Activated B cell treated with CpG ODN at 0.5 μM for 24 hours (primary cell): ENCODE results near the gene MAML2. TPM values are rescaled to one million over a fixed set of nuclear protein-coding genes. Genes with fewer than 3 reads are reported as not detected.

ENCODE experiments used
- ATAC-seq: fragments of 200-7000 bp; cut with Tn5 transposase; one replicate; pipeline ENCODE4 v1.10.0; 2021; ENCODE audit warnings: low read depth, mild to moderate bottlenecking, moderate library complexity
- CTCF ChIA-PET: fragments of 350-600 bp; sonication (Branson Sonifier 250); formaldehyde crosslinking; loops from one replicate; lab custom pipeline; 2021; ENCODE audit warnings: antibody characterized with exemption; lab: Charles Lee
- POLR2A ChIA-PET: fragments of 350-600 bp; sonication (Branson Sonifier 250); formaldehyde crosslinking; loops from one replicate; lab custom pipeline; 2021; ENCODE audit warnings: antibody characterized with exemption; lab: Charles Lee
- DNase-seq: peaks from one replicate; pipeline ENCODE4 v3.0.0; 2022
- H3K27ac Mint-ChIP-seq: one replicate; pipeline ENCODE4 v1.8.0; 2020; ENCODE audit warnings: mixed read lengths
- H3K27me3 Mint-ChIP-seq: one replicate; pipeline ENCODE4 v1.8.0; 2021; ENCODE audit warnings: mixed read lengths
- H3K36me3 Mint-ChIP-seq: one replicate; pipeline ENCODE4 v1.8.0; 2021; ENCODE audit warnings: low read depth, mixed read lengths
- H3K4me1 Mint-ChIP-seq: one replicate; pipeline ENCODE4 v1.8.0; 2021; ENCODE audit warnings: mixed read lengths
- H3K4me3 Mint-ChIP-seq: one replicate; pipeline ENCODE4 v1.8.0; 2020; ENCODE audit warnings: mild to moderate bottlenecking, mixed read lengths
- H3K9me3 Mint-ChIP-seq: one replicate; pipeline ENCODE4 v1.8.0; 2020; ENCODE audit warnings: mixed read lengths
- CTCF ChIP-seq: fragments of 200-600 bp; IDR thresholded peaks from one replicate; pipeline ENCODE4 v1.8.0; 2022; ENCODE audit warnings: antibody characterized with exemption, mild to moderate bottlenecking
- intact Hi-C: fragments of 100-400 bp; cut with micrococcal nuclease; formaldehyde crosslinking; loops from one replicate; pipeline ENCODE4 v1.15.1; 2024
- total RNA-seq: library from RNA; stranded (reverse); gene quantifications from 2 replicates; pipeline ENCODE4 v1.2.3, GENCODE V29; 2022

The MAML2 gene
- total RNA-seq, 1 donor from 2014 or later = 24.8 TPM

DNA sequence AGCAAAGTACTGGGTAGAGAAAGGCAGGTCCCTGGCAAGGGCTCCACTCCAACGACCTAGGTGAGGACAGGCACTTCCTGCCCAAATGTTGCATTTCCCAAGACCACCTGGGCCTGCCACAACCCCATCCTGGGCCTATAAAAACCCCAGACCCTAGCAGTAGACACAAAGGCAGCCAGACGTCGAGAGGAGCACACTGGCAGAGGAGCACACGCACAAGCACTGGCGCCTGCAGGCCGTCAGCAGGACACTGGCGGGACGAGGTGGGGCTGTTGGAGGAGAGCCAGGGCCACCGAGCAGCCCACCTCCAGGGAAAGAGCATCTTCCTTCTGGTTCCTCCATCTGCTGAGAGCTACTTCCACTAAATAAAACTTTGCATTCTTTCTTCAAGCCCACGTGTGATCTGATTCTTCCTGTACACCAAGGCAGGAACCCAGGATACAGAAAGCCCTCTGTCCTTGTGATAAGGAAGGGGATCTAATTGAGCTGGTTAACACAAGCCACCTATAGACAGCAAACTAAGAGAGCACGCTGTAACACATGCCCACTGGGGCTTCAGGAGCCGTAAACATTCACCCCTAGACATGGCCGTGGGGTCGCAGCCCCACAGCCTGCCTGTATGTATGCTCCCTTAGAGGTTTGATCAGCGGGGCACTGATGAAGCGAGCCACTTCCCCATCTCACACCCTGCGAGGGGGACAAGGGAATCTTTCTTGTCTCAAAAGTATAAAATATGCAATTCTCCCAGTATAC lies 329.4 kb downstream of the MAML2 start:
- ATAC-seq = no peak
- ChIA-PET POLR2A (interaction anchor here (1.6 kb wide), 1 partner anchor 376 kb away, joined by 4 read pairs; the partner anchor contains the start of genes CCDC82 and JRKL), CTCF (interaction anchor here (0.6 to 3.1 kb wide), 6 partner anchors 41 to 380 kb away, joined by 3 to 21 read pairs (median 6); partner anchors contain the start of gene MAML2)
- intact Hi-C loops = loop anchor here (2.0 to 5.0 kb wide), 2 partner anchors 15 to 39 kb away; no protein-coding TSS in a partner anchor
- Mint-ChIP-seq H3K4me3 (no peak overlapping the region), H3K27me3 (no peaks in the 10 kb centered on the region), H3K9me3 (no peaks in the 10 kb centered on the region), H3K27ac (peak overlapping the region; percentile 85), H3K36me3 (no peaks in the 10 kb centered on the region), H3K4me1 (peaks cover 44% of the 10 kb centered on the region)
- DNase-seq = no peak
- TF ChIP-seq CTCF = no peak

- H3K4me3 Mint-ChIP-seq = peak overlapping the region; percentile 46
- peaks cover 44% of the 10 kb centered on the region for H3K4me1 Mint-ChIP-seq
- H3K36me3 Mint-ChIP-seq = no peaks in the 10 kb centered on the region
- TF ChIP-seq CTCF = no peak
- ATAC-seq (peak; percentile 91), DNase-seq (peak; percentile 21)
- POLR2A ChIA-PET = interaction anchor here (0.6 to 1.6 kb wide), 3 partner anchors 44 to 378 kb away, joined by 3 to 9 read pairs (median 4); partner anchors contain the start of genes CCDC82 and JRKL
- no peaks in the 10 kb centered on the region for H3K27me3 Mint-ChIP-seq
- CTCF ChIA-PET = interaction anchor here (0.7 to 3.1 kb wide), 5 partner anchors 43 to 382 kb away, joined by 3 to 21 read pairs (median 5); partner anchors contain the start of gene MAML2
- intact Hi-C loops = loop anchor here (1.0 to 5.0 kb wide), 7 partner anchors 17 to 382 kb away; partner anchors contain the start of genes JRKL and MAML2
- H3K27ac Mint-ChIP-seq = peak overlapping the region; percentile 85
- H3K9me3 Mint-ChIP-seq = no peaks in the 10 kb centered on the region
These were observed 330.7 kb downstream of the MAML2 start for GRCh38 chr11:96012086-96012824.

DNA sequence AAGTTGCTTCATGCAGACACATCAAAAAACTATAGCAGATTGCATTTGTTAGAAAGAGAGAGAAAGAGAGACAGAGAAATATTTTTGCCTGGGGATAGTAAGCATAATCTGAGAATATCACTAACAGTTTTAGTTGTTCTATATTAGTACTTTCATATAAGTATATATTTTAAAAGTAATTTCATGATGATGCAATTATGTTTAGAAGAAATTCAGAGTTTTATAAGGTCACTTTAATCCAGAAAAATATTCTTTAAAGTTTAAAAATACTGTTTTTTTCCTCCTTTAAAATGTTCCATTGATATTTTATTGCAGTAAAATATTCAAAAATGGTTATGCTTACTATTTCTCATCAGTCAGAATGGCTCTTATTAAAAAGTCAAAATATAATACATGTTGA lies 332.3 kb downstream of the MAML2 start:
- ChIA-PET CTCF (interaction anchor here (3.1 kb wide), 1 partner anchor 333 kb away, joined by 21 read pairs; the partner anchor contains the start of gene MAML2), POLR2A (no interaction called here)
- H3K27me3 Mint-ChIP-seq = no peaks in the 10 kb centered on the region
- DNase-seq = no peak
- ATAC-seq = no peak
- TF ChIP-seq CTCF = no peak
- no peaks in the 10 kb centered on the region for H3K9me3 Mint-ChIP-seq
- H3K36me3 Mint-ChIP-seq = no peaks in the 10 kb centered on the region
- H3K4me3 Mint-ChIP-seq = no peak overlapping the region
- H3K4me1 Mint-ChIP-seq = peaks cover 44% of the 10 kb centered on the region
- peak overlapping the region; percentile 26 for H3K27ac Mint-ChIP-seq
- intact Hi-C loops = loop anchor here (5.0 kb wide), 1 partner anchor 42 kb away; no protein-coding TSS in a partner anchor

GRCh38 chr11:96008161-96008720 lies 334.8 kb downstream of the MAML2 start:
- ATAC-seq (no peak), DNase-seq (no peak)
- Mint-ChIP-seq H3K36me3 (peaks cover 4% of the 10 kb centered on the region), H3K27me3 (no peaks in the 10 kb centered on the region), H3K9me3 (no peaks in the 10 kb centered on the region), H3K4me1 (peaks cover 26% of the 10 kb centered on the region), H3K4me3 (no peak overlapping the region), H3K27ac (no peak overlapping the region)
- ChIA-PET POLR2A (no interaction called here), CTCF (no interaction called here)
- TF ChIP-seq CTCF = no peak
- intact Hi-C loops = no loop called here
